ENCODE data around the gene PIGS.

Gene PIGS

DNA sequence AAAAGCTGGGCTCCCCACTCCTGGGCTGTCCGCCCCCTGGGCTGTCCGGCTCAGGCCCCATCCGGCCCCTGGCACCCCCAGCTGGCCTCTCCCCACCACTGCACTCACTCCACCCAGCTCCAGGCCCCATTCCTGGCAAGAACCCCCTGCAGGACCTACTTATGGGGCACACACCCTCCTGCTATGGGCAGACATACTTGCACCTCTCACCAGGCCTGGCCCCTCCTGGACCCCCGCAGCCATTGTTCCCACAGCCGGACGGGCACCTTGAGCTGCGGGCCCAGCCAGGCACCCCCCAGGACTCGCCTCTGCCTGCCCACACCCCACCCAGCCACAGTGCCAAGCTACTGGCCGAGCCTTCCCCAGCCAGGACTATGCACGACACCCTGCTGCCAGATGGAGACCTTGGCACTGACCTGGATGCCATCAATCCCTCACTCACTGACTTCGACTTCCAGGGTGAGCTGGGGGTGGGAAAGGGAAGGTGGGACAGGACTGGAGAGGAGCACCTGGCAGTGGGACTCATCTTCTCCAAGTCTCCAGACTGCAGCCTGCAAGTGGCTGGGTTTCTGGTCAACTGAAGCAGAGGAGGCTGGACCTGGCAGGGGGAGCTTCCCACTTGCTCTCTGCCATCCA, 36.5 kb downstream of the PIGS start:
- TF ChIP-seq, protein P1, sequence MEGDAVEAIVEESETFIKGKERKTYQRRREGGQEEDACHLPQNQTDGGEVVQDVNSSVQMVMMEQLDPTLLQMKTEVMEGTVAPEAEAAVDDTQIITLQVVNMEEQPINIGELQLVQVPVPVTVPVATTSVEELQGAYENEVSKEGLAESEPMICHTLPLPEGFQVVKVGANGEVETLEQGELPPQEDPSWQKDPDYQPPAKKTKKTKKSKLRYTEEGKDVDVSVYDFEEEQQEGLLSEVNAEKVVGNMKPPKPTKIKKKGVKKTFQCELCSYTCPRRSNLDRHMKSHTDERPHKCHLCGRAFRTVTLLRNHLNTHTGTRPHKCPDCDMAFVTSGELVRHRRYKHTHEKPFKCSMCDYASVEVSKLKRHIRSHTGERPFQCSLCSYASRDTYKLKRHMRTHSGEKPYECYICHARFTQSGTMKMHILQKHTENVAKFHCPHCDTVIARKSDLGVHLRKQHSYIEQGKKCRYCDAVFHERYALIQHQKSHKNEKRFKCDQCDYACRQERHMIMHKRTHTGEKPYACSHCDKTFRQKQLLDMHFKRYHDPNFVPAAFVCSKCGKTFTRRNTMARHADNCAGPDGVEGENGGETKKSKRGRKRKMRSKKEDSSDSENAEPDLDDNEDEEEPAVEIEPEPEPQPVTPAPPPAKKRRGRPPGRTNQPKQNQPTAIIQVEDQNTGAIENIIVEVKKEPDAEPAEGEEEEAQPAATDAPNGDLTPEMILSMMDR (conservative IDR thresholded peaks at IDR 0.05; ENCODE audit: low read depth, low read length): no peak
- no peak for DNase-seq (ENCODE audit: low read depth)
- no peak overlapping the region for H3K4me3 ChIP-seq (ENCODE audit: low read depth, low read length)

GRCh38 chr17:28533091-28533807, 38.1 kb downstream of the PIGS start:
- TF ChIP-seq, protein P1 (conservative IDR thresholded peaks at IDR 0.05; ENCODE audit: low read depth, low read length): no peak
- no peak for DNase-seq (ENCODE audit: low read depth)
- H3K4me3 ChIP-seq (ENCODE audit: low read depth, low read length): no peak overlapping the region

DNA sequence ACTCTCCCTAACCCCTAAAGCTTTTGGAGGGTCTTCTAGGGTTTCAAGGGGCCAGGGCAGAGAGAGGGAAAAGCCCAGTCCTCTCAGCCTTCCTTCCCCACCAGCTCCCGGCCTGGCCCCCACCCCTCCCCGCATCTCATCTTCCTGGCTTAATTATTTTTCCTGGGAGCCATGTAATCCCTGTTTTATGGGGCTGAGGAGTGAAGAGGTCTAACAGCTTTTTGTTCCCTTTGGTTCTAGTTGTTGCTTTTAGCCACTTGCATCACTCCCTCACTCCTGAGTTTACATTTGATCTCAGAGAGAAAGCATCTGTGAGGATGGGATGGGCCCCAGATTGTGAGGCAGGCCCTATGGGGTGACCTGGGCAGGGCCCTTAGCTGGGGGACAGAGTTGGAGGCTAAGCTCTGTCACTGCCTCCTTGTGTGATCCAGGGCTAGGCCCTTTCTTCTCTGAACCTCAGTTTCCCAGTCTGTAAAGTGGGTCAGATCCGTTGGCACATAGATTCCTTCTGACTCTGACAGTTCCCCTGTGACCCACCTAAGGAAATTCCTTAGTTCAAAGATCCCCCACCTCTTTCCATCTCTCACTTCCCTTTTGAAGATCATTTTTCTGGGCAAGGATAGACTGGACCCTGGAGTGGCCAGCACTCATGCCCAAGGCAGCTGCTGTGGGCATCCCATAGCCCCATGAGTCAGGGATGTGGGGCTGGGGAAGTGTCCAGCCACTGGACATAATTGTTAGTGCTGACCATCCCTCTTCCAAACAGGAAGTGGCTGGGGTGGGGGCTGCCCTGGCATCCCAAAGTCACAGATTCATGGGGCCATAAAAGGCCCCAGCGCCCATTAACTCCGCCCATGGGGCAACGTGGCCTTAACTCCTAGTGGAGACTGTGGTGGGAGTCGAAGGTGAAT, 39.0 kb downstream of the PIGS start:
- DNase-seq (ENCODE audit: low read depth): no peak
- TF ChIP-seq, protein P1 (conservative IDR thresholded peaks at IDR 0.05; ENCODE audit: low read depth, low read length): no peak

DNA sequence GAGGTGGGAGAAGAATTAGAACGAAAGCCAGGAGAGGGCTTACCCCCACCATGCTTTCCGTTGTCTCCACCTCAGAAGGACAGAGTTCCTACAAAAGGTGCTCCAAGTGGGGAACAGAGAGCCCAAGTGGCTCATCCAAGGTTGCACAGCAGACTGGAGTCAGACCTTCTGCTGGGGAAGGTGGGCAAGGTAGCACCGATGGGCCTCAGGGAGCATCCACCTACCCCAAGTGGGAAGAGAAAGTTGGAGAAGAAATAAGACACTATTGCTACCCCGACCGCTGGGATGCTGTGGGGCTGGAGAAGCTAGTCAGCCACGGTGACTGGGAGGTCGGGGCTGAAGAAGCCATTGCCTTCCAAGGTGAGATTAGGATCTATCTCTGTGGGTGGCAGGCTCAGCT, 40.4 kb downstream of the PIGS start:
- DNase-seq (ENCODE audit: low read depth): no peak
- H3K4me3 ChIP-seq (ENCODE audit: low read depth, low read length): no peak overlapping the region
- TF ChIP-seq, protein P1 (conservative IDR thresholded peaks at IDR 0.05; ENCODE audit: low read depth, low read length): no peak

More for the DNA sequence above, 39.0 kb downstream of the PIGS start:
- no peak overlapping the region for H3K4me3 ChIP-seq (ENCODE audit: low read depth, low read length)

DNA sequence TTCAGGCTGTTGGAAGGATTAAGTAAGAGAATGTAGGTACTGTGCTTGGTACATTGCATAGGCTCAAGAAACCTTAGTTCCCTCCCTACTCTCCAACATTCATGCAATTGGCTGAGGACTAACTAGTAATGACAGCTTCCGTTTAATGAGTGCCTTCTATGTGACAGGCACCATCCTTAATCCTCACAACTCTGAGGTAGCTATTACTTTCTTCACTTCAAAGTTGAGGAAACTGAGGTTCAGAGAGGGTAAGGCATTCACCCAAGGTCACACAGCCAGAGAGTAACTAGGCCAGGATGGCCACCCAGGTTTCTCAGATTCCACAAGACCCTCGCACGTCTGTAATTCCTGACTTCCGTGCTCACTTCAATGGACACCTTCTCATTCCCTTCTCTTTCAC, 41.1 kb downstream of the PIGS start:
- TF ChIP-seq, protein P1 (conservative IDR thresholded peaks at IDR 0.05; ENCODE audit: low read depth, low read length): no peak
- no peak for DNase-seq (ENCODE audit: low read depth)
- no peak overlapping the region for H3K4me3 ChIP-seq (ENCODE audit: low read depth, low read length)

- TF ChIP-seq, protein P1 (conservative IDR thresholded peaks at IDR 0.05; ENCODE audit: low read depth, low read length): no peak
- no peak for DNase-seq (ENCODE audit: low read depth)
These were observed 42.3 kb downstream of the PIGS start for GRCh38 chr17:28529013-28529400.

More at GRCh38 chr17:28529013-28529400, 42.3 kb downstream of the PIGS start:
- no peak overlapping the region for H3K4me3 ChIP-seq (ENCODE audit: low read depth, low read length)
